CD8-positive, alpha-beta memory T cell (primary cell): ENCODE results near the gene SAMD4A. TPM values are rescaled to one million over a fixed set of nuclear protein-coding genes. Genes with fewer than 3 reads are reported as not detected.
A peak's percentile ranks its signal among the peaks of the same experiment; 100 is the strongest.

Experiments used
- CTCF ChIA-PET: fragments of 350-600 bp; sonication (Branson Sonifier 250); formaldehyde crosslinking; loops from one replicate; lab custom pipeline; 2021; ENCODE audit warnings: antibody characterized with exemption; lab: Charles Lee
- POLR2A ChIA-PET: fragments of 350-600 bp; sonication (Branson Sonifier 250); formaldehyde crosslinking; loops from one replicate; lab custom pipeline; 2021; ENCODE audit warnings: antibody characterized with exemption; lab: Charles Lee
- DNase-seq, 5 donors: peaks; one replicate each; pipeline versions ENCODE4 v3.0.0 to v3.0.0-alpha.2; 2020 to 2022; ENCODE audit warnings: mixed read lengths in 1 of 5
- H3K27ac ChIP-seq: one replicate; pipeline ENCODE4 v1.7.0; 2013; ENCODE audit warnings: low read depth, mild to moderate bottlenecking, low read length, moderate library complexity
- H3K27me3 ChIP-seq: 2 replicates; pipeline ENCODE4 v1.7.0; 2013; ENCODE audit warnings: low read length, mild to moderate bottlenecking; ENCODE audit not compliant: insufficient read depth, poor library complexity, severe bottlenecking
- H3K36me3 ChIP-seq: 2 replicates; pipeline ENCODE4 v1.7.0; 2013; ENCODE audit warnings: mild to moderate bottlenecking, low read length, moderate library complexity; ENCODE audit not compliant: insufficient read depth
- H3K4me1 ChIP-seq: 2 replicates; pipeline ENCODE4 v1.7.0; 2013; ENCODE audit warnings: mild to moderate bottlenecking, low read length, moderate library complexity; ENCODE audit not compliant: insufficient read depth
- H3K4me3 ChIP-seq: 2 replicates; pipeline ENCODE4 v1.7.0; 2013; ENCODE audit warnings: mild to moderate bottlenecking, low read length
- H3K9me3 ChIP-seq: 2 replicates; pipeline ENCODE4 v1.7.0; 2013; ENCODE audit warnings: mild to moderate bottlenecking, low read length
- H3K27ac Mint-ChIP-seq, 8 donors: one replicate each; pipeline ENCODE4 v1.8.0; 2020 to 2021; ENCODE audit warnings: mixed read lengths in 8 of 8, mild to moderate bottlenecking in 6 of 8, inconsistent platforms in 3 of 8, moderate library complexity in 3 of 8
- H3K27me3 Mint-ChIP-seq, 2 donors: one replicate each; pipeline ENCODE4 v1.8.0; 2020 to 2021; ENCODE audit warnings: mixed read lengths in 2 of 2, mild to moderate bottlenecking in 1 of 2, moderate library complexity in 1 of 2
- H3K36me3 Mint-ChIP-seq, 3 donors: one replicate each; pipeline ENCODE4 v1.8.0; 2020 to 2021; ENCODE audit warnings: mixed read lengths in 3 of 3, inconsistent platforms in 1 of 3, mild to moderate bottlenecking in 1 of 3
- H3K4me1 Mint-ChIP-seq, 3 donors: one replicate each; pipeline ENCODE4 v1.8.0; 2020 to 2021; ENCODE audit warnings: mixed read lengths in 3 of 3, inconsistent platforms in 1 of 3, mild to moderate bottlenecking in 1 of 3
- H3K4me3 Mint-ChIP-seq, 7 donors: one replicate each; pipeline ENCODE4 v1.8.0; 2020 to 2021; ENCODE audit warnings: mixed read lengths in 7 of 7, mild to moderate bottlenecking in 6 of 7, moderate library complexity in 4 of 7, inconsistent platforms in 2 of 7
- H3K9me3 Mint-ChIP-seq, 5 donors: one replicate each; pipeline ENCODE4 v1.8.0; 2020 to 2022; ENCODE audit warnings: mixed read lengths in 5 of 5, mild to moderate bottlenecking in 3 of 5, moderate library complexity in 2 of 5, inconsistent platforms in 1 of 5
- polyA plus RNA-seq: library from polyadenylated mRNA; unstranded; fragments of 300-500 nt; fragmentation: Illumina TruSeq; gene quantifications from one replicate; pipeline ENCODE4 v1.2.3, GENCODE V29; 2021
- total RNA-seq, 2 experiments: library from RNA; stranded (reverse); gene quantifications; one replicate each; pipeline ENCODE4 v1.2.3, GENCODE V29; 2021

SAMD4A gene
- total and polyA plus RNA-seq, 3 experiments from 2014 or later: 2.4 to 2.7 TPM; not detected in 1

- Mint-ChIP-seq H3K27ac (no peak overlapping the region), H3K27me3 (peaks cover 15 to 30% of the 10 kb centered on the region in 2 donors), H3K36me3 (no peaks in the 10 kb centered on the region), H3K9me3 (no peaks in the 10 kb centered on the region), H3K4me3 (no peak overlapping the region), H3K4me1 (no peaks in the 10 kb centered on the region)
- CTCF ChIA-PET: interaction anchor here (1.0 to 1.2 kb wide), 2 partner anchors 10 to 18 kb away, joined by 3 read pairs; no protein-coding TSS in a partner anchor
- Histone ChIP-seq H3K9me3 (no peaks in the 10 kb centered on the region), H3K27me3 (no peaks in the 10 kb centered on the region), H3K4me1 (no peaks in the 10 kb centered on the region), H3K27ac (no peak overlapping the region), H3K36me3 (no peaks in the 10 kb centered on the region), H3K4me3 (no peak overlapping the region)
- no peak for DNase-seq
- POLR2A ChIA-PET: no interaction called here
These were observed 33.2 kb downstream of the SAMD4A start for GRCh38 chr14:54599966-54600716.

GRCh38 chr14:54600717-54601109 is 33.8 kb downstream of the SAMD4A start:
- Mint-ChIP-seq H3K36me3 (no peaks in the 10 kb centered on the region), H3K4me1 (no peaks in the 10 kb centered on the region), H3K27ac (no peak overlapping the region), H3K9me3 (no peaks in the 10 kb centered on the region), H3K27me3 (peaks cover 15 to 29% of the 10 kb centered on the region in 2 donors), H3K4me3 (no peak overlapping the region)
- no peaks in the 10 kb centered on the region for H3K36me3 ChIP-seq
- no peak overlapping the region for H3K4me3 ChIP-seq
- no peak for DNase-seq
- H3K4me1 ChIP-seq: no peaks in the 10 kb centered on the region
- no peaks in the 10 kb centered on the region for H3K9me3 ChIP-seq
- ChIA-PET CTCF (interaction anchor here (1.0 to 1.2 kb wide), 2 partner anchors 10 to 18 kb away, joined by 3 read pairs; no protein-coding TSS in a partner anchor), POLR2A (no interaction called here)
- no peaks in the 10 kb centered on the region for H3K27me3 ChIP-seq
- no peak overlapping the region for H3K27ac ChIP-seq

- no peak for DNase-seq
- ChIA-PET POLR2A (no interaction called here), CTCF (no interaction called here)
- peaks cover 11 to 24% of the 10 kb centered on the region in 2 donors for H3K27me3 Mint-ChIP-seq
- no peaks in the 10 kb centered on the region for H3K27me3 ChIP-seq
- no peaks in the 10 kb centered on the region for H3K9me3 Mint-ChIP-seq
- no peak overlapping the region for H3K27ac Mint-ChIP-seq
- no peaks in the 10 kb centered on the region for H3K4me1 Mint-ChIP-seq
- H3K4me3 Mint-ChIP-seq: no peak overlapping the region
- H3K4me1 ChIP-seq: no peaks in the 10 kb centered on the region
- no peaks in the 10 kb centered on the region for H3K36me3 ChIP-seq
- H3K36me3 Mint-ChIP-seq: no peaks in the 10 kb centered on the region
- no peaks in the 10 kb centered on the region for H3K9me3 ChIP-seq
- H3K27ac ChIP-seq: no peak overlapping the region
- no peak overlapping the region for H3K4me3 ChIP-seq
These were observed 36.4 kb downstream of the SAMD4A start for GRCh38 chr14:54603362-54603761.

GRCh38 chr14:54606178-54606577 is 39.2 kb downstream of the SAMD4A start:
- H3K9me3 ChIP-seq: no peaks in the 10 kb centered on the region
- no peaks in the 10 kb centered on the region for H3K36me3 ChIP-seq
- no peak overlapping the region for H3K4me3 Mint-ChIP-seq
- no peaks in the 10 kb centered on the region for H3K4me1 Mint-ChIP-seq
- no peak for DNase-seq
- no peaks in the 10 kb centered on the region for H3K4me1 ChIP-seq
- H3K27me3 ChIP-seq: no peaks in the 10 kb centered on the region
- peaks cover 3 to 30% of the 10 kb centered on the region in 2 donors for H3K27me3 Mint-ChIP-seq
- no peaks in the 10 kb centered on the region for H3K9me3 Mint-ChIP-seq
- peak overlapping the region in 1 of 8 donors; percentile 20 for H3K27ac Mint-ChIP-seq
- H3K27ac ChIP-seq: no peak overlapping the region
- H3K36me3 Mint-ChIP-seq: no peaks in the 10 kb centered on the region
- ChIA-PET CTCF (no interaction called here), POLR2A (no interaction called here)
- no peak overlapping the region for H3K4me3 ChIP-seq

- Histone ChIP-seq H3K4me1 (no peaks in the 10 kb centered on the region), H3K27ac (no peak overlapping the region), H3K36me3 (no peaks in the 10 kb centered on the region), H3K9me3 (no peaks in the 10 kb centered on the region), H3K4me3 (no peak overlapping the region), H3K27me3 (no peaks in the 10 kb centered on the region)
- Mint-ChIP-seq H3K4me3 (no peak overlapping the region), H3K27ac (no peak overlapping the region), H3K4me1 (no peaks in the 10 kb centered on the region), H3K36me3 (no peaks in the 10 kb centered on the region), H3K9me3 (no peaks in the 10 kb centered on the region), H3K27me3 (peaks cover 3 to 28% of the 10 kb centered on the region in 2 donors)
- no peak for DNase-seq
- ChIA-PET POLR2A (no interaction called here), CTCF (no interaction called here)
These were observed 39.8 kb downstream of the SAMD4A start for GRCh38 chr14:54606631-54607133.

GRCh38 chr14:54609576-54609975 is 42.6 kb downstream of the SAMD4A start:
- H3K27me3 ChIP-seq: no peaks in the 10 kb centered on the region
- Mint-ChIP-seq H3K27ac (no peak overlapping the region), H3K27me3 (peaks cover 0 to 27% of the 10 kb centered on the region in 2 donors), H3K4me3 (no peak overlapping the region), H3K36me3 (no peaks in the 10 kb centered on the region), H3K9me3 (no peaks in the 10 kb centered on the region), H3K4me1 (no peaks in the 10 kb centered on the region)
- ChIA-PET CTCF (no interaction called here), POLR2A (no interaction called here)
- DNase-seq: no peak
- no peaks in the 10 kb centered on the region for H3K4me1 ChIP-seq
- H3K4me3 ChIP-seq: no peak overlapping the region
- H3K36me3 ChIP-seq: no peaks in the 10 kb centered on the region
- no peaks in the 10 kb centered on the region for H3K9me3 ChIP-seq
- no peak overlapping the region for H3K27ac ChIP-seq

DNA sequence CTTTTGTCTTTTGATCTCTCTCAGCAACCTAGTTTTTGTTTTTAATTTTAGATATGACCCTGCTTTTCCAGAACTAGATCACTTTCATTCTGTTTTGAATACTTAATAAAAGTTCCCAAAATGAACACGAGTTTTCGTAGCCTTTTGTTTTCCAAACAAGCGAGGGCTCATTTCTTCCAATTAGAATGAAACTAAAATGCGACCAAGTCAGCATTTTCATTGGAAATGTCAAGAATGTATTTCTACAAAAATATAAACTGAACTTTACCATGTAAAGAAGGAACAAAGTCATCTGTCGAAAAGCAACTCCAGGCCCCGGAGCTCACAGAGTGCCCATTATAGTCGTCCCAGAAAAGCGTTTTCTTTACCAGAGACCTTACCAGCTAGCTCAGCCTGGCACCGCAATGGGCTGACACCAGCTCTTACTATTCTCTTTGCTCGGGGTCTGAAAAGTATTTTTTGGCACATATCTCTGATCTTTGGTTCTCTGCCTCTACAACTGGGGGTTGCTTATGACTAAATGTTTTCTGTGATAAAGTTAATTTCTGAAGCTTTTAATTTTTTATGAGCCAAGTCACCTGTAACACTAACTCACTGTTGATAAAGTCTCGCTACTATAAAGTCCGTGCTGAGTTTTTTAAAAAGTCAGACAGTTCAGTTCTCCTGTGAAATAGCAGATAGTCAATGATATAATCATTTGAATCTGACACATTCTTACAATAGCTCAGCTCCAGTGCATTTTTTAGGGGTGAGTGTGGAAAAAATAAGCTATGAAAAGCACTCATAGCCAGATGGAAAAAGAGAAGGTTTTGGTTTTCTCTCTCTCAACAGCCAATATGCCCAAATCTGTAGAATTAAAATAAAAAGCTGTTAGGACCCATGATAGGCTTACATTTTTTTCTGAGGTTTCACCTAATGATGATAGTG is 43.4 kb downstream of the SAMD4A start:
- ChIA-PET CTCF (interaction anchor here (1.1 kb wide), 1 partner anchor 10 kb away, joined by 3 read pairs; no protein-coding TSS in a partner anchor), POLR2A (no interaction called here)
- H3K36me3 ChIP-seq: no peaks in the 10 kb centered on the region
- no peaks in the 10 kb centered on the region for H3K27me3 ChIP-seq
- H3K27ac ChIP-seq: no peak overlapping the region
- no peaks in the 10 kb centered on the region for H3K9me3 ChIP-seq
- Mint-ChIP-seq H3K36me3 (no peaks in the 10 kb centered on the region), H3K27ac (no peak overlapping the region), H3K27me3 (peaks cover 0 to 27% of the 10 kb centered on the region in 2 donors), H3K4me1 (no peaks in the 10 kb centered on the region), H3K9me3 (no peaks in the 10 kb centered on the region), H3K4me3 (no peak overlapping the region)
- H3K4me1 ChIP-seq: no peaks in the 10 kb centered on the region
- no peak for DNase-seq
- H3K4me3 ChIP-seq: no peak overlapping the region

DNA sequence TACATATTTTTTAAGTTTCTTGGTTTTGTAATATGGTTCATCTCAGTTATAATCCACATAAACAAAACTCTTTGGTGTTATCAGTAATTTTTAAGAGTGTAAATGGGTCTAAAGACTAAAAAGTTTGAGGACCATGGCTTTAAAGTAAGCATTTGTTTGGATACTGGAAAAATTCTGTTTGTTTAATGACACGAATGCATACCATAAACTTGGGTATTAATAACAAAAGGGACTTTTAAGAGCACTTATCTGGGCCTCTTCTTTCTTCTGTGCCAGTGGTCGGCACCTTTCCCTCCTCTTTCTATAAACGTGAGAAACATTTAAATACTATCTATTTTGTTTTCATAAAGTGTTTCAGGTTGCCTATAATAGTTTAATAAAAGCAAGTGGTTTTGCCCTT is 47.4 kb downstream of the SAMD4A start:
- Histone ChIP-seq H3K9me3 (no peaks in the 10 kb centered on the region), H3K27me3 (no peaks in the 10 kb centered on the region), H3K4me1 (no peaks in the 10 kb centered on the region), H3K27ac (no peak overlapping the region), H3K4me3 (no peak overlapping the region), H3K36me3 (no peaks in the 10 kb centered on the region)
- no peaks in the 10 kb centered on the region for H3K36me3 Mint-ChIP-seq
- ChIA-PET CTCF (no interaction called here), POLR2A (no interaction called here)
- H3K27ac Mint-ChIP-seq: no peak overlapping the region
- no peaks in the 10 kb centered on the region for H3K9me3 Mint-ChIP-seq
- no peak for DNase-seq
- H3K4me1 Mint-ChIP-seq: no peaks in the 10 kb centered on the region
- peaks cover 5 to 12% of the 10 kb centered on the region in 2 donors for H3K27me3 Mint-ChIP-seq
- H3K4me3 Mint-ChIP-seq: no peak overlapping the region
